ENCODE data around the gene PAPOLB.
"Not testable (repeated sequence)": the region's sequence is repeated elsewhere in the genome, so short reads cannot be mapped to it uniquely, and the experiment has no call there.

Gene PAPOLB

DNA sequence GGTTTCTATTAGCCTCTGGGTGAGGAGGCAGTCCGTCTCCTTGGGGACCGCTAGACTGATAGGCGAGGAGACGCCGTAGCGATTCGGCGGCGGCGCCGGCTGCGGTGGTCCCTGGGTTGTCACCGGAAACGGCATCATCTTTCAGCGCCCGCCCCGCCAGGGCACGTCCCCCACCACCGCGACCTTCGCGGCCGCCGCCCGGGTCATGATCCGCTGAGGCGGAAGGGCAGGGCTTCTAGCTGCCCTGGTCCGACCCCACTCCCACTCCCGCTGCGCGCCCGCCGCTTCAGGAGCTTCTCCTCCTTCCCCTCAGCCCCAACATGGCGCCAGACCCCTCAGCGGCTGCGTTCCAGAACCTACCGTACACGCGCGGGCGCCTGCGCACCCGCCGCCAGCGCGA is at the start of gene PAPOLB:
PAPOLB (minus strand) TSS at position 358 of the 400 bp plus-strand sequence; CDS start at position 138, 220 bp downstream.
- DNase-seq = no peak

DNA sequence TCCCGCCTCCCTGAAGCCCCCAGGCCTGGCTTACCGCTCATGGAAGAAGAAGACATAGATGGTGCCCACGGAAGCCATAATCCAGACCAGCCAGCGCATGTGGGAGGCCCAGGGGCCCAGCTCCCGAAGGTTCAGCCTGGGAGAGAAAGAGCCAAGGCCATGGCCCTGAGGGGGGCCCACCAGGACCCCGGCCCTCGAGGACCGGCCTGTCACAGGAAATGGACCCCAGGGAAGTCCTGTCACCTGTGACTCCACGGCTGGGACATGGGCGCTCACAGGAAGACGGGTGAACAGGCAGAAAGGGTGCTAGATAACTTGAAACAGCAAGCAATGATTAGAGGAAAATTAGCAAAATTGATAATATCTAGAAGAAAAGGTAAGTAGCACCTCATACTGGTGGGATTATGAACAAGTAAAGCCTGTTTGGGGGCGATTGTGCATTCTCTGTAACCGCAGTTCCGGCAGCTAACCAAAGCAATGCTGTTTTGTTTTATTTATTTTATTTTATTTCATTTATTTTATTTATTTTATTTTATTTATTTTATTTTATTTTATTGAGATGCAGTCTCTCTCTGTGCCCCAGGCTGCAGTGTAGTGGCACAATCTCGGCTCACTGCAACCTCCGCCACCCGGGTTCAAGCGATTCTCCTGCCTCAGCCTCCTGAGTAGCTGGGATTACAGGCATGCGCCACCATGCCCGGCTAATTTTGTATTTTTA is 49.4 kb upstream of the PAPOLB start:
- DNase-seq = no peak

- DNase-seq = no peak
These were observed 44.9 kb upstream of the PAPOLB start for GRCh38 chr7:4906682-4907081.

GRCh38 chr7:4905171-4905570 is 43.3 kb upstream of the PAPOLB start:
- DNase-seq = no peak

DNA sequence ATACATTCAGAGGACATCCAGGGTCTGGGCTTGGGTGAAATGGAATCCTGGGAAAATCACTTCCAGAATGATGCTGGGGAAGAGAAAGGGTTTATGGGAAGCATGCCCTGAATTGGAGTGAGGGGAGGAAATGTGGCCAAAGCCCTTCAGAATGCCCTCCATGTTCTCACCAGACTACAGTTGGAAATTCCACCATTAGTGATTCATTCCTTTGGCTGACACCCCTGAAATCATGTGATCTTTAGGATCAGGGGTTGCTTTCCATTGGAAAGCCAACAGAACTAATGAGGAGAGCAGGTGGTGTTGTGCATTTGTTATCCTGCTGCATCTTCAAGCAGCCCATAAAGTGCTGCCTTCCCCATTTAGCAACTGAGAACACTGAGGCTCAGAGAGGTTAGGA is 42.5 kb upstream of the PAPOLB start:
- DNase-seq = no peak

- no peak for DNase-seq
These were observed 33.9 kb upstream of the PAPOLB start for GRCh38 chr7:4895766-4896165.

- no peak for DNase-seq
These were observed 32.7 kb upstream of the PAPOLB start for GRCh38 chr7:4894482-4894881.

DNA sequence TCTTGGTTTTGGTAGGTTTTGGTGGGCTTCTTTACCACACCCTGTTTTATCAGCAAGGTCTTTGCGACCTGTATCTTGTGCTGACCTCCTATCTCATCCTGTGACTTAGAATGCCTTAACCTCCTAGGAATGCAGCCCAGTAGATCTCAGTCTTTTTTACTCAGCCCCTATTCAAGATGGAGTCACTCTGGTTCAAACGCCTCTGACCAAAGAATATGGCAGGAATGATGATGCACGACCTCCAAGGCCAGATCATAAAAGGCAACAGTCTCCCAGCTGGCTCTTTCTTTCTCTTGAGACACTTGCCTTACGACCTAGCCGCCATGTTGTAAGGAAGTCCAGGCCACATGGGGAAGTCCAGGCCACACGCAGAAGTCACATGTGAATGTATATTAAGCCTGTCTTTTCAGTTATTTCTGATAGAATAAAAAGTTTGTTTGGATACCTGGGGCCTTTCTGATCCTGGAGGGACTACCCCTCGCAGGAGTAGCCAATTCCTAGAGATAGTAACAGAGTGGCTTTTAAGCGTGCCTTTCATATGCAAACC is 32.2 kb upstream of the PAPOLB start:
- no peak for DNase-seq

DNA sequence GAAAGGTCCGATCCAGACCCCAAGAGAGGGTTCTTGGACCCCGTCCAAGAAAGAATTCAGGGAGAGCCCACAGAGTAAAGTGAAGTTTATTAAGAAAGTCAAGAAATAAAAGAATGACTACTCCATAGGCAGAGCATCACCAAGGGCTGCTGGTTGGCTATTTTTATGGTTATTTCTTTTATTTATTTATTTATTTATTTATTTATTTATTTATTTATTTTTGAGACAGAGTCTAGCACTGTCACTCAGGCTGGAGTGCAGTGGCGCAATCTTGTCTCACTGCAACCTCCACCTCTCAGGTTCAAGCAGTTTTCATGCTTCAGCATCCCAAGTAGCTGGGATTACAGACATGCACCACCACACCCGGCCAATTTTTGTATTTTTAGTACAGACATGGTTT is 31.4 kb upstream of the PAPOLB start:
- not testable (repeated sequence) for DNase-seq

- not testable (repeated sequence) for DNase-seq
These were observed 29.7 kb upstream of the PAPOLB start for GRCh38 chr7:4891522-4891921.

DNA sequence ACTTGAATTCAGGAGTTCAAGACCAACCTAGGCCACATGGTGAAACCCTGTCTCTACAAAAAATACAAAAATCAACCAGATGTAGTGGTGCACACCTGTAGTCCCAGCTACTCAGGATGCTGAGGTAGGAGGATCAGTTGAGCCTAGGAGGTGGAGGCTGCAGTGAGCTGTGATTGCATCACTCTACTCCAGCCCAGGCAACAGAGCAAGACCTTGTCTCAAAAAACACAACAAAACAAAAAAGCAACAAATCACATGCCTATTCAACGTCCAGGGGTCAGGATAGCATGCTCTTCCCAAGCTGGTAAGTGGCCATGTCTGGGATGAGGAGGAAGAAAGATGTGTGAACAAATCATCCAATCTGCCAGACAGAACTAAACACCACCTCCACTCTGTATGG is 27.9 kb upstream of the PAPOLB start:
- DNase-seq = no peak

GRCh38 chr7:4888161-4888560 is 26.3 kb upstream of the PAPOLB start:
- no peak for DNase-seq

- DNase-seq = no peak
These were observed 24.8 kb upstream of the PAPOLB start for GRCh38 chr7:4886671-4887070.

DNA sequence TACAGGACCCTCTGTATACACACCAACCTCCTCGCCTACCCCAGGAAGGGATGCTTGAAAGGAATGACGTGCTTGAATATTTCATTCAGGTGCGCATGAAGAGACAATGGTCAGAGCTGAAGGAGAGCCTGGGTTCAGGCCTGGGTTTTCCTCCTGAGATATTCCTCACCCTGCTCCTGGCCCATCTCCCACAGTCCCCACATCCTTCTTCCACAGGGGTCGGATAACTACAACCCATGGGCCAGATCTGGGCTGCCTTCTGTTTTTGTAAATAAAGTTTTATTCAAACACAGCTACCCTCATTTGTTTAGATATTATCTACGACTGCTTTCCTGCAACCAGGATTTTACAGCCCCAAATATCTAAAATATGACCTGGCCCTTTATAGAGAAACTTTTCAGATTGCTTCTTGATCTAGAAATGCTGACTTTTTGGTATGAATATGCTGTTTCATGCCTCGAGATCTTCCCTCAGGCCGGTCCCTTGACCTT is 23.5 kb upstream of the PAPOLB start:
- DNase-seq = no peak

- DNase-seq = no peak
These were observed 22.3 kb upstream of the PAPOLB start for GRCh38 chr7:4884164-4884563.

GRCh38 chr7:4883372-4884144 is 21.7 kb upstream of the PAPOLB start, which contains the start of gene RADIL:
TSS of gene RADIL (minus strand) at chr7:4883716. CDS start at chr7:4878139, 5,577 bp downstream.
- DNase-seq = peak; percentile 63 to 64

- DNase-seq = no peak
These were observed 21.2 kb upstream of the PAPOLB start for GRCh38 chr7:4883033-4883371.

DNA sequence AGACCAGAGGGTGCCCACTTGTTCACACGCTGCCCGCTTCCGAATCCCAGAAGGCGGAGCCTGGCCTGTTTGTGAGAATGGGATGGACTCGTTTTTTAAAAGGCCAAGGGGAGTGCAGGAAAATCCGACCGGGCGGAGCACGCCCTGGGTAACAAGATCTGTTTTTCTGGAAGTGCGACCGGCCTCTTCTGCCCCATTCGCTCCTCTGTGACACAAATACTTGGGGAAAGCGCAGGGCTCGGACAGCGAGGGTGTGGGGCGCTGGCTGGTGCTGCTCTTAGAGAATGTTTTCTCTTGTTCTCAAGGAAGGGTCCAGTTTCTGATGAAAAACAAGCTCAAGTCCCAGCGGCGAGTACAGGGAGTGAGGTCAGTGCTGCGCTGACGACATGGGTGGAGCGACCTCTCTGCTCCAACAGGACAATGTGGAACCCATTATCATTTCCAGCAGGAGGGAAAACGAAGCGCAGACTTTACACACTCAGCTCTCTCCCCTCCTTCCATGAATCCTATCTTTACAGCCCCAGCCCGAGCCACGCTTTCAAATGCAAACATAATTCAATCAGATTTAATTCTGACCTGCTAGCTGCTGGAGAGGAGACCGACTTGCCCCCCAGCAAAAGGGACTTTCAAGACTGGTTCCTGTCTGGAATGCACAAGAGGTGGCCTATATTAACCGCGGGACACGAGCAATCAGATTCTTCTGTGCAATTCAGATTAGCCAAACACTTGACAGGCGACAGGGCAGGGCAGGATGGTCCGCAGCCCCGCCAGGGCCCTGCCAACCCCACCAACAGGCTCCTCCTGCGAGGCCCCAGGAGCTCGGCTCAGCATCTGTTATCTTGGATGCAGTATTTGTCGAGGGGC is 20.6 kb upstream of the PAPOLB start:
- DNase-seq = no peak

- DNase-seq = no peak
These were observed 18.4 kb upstream of the PAPOLB start for GRCh38 chr7:4880218-4880617.

- no peak for DNase-seq
These were observed 17.7 kb upstream of the PAPOLB start for GRCh38 chr7:4879396-4880081.

- DNase-seq = no peak
These were observed 16.8 kb upstream of the PAPOLB start for GRCh38 chr7:4878336-4879335.
